Activated naive CD8-positive, alpha-beta T cell (primary cell): ENCODE measurements around the gene TMUB1.

Source experiments
- H3K27ac Mint-ChIP-seq: one replicate; pipeline ENCODE4 v1.8.0; 2021; ENCODE audit warnings: mixed read lengths
- H3K27me3 Mint-ChIP-seq: one replicate; pipeline ENCODE4 v1.8.0; 2021; ENCODE audit warnings: mixed read lengths
- H3K36me3 Mint-ChIP-seq: one replicate; pipeline ENCODE4 v1.8.0; 2021; ENCODE audit warnings: mixed read lengths
- H3K4me1 Mint-ChIP-seq: one replicate; pipeline ENCODE4 v1.8.0; 2021; ENCODE audit warnings: low read depth, mixed read lengths
- H3K4me3 Mint-ChIP-seq: one replicate; pipeline ENCODE4 v1.8.0; 2021; ENCODE audit warnings: mild to moderate bottlenecking, mixed read lengths
- H3K9me3 Mint-ChIP-seq: one replicate; pipeline ENCODE4 v1.8.0; 2021; ENCODE audit warnings: low read depth, mixed read lengths

The TMUB1 gene

DNA sequence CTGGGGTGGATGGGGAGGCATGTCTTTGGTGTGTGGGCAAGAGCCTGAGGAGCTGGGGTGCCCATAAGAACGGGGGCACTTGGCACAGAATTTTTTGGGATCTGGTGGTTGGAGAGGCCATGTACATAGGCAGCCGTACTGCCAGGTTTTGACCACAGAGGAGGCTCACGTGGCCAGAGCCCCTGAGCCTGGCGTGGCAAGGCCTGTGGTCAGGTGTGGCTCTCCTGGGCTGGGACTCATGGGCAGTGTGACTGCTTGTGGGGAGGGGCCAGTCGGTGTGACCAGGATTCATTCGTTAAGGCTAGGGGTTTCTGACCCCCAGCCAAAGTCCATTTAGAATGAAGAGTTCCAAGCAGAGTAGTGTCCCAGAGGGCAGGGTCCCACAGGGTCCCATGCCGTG lies 41.2 kb upstream of the TMUB1 start:
- H3K27me3 Mint-ChIP-seq, result no peaks in the 10 kb centered on the region
- H3K4me3 Mint-ChIP-seq, result no peak overlapping the region
- H3K4me1 Mint-ChIP-seq, result peaks cover 5% of the 10 kb centered on the region
- H3K27ac Mint-ChIP-seq, result no peak overlapping the region
- no peaks in the 10 kb centered on the region for H3K9me3 Mint-ChIP-seq
- peaks cover 4% of the 10 kb centered on the region for H3K36me3 Mint-ChIP-seq

DNA sequence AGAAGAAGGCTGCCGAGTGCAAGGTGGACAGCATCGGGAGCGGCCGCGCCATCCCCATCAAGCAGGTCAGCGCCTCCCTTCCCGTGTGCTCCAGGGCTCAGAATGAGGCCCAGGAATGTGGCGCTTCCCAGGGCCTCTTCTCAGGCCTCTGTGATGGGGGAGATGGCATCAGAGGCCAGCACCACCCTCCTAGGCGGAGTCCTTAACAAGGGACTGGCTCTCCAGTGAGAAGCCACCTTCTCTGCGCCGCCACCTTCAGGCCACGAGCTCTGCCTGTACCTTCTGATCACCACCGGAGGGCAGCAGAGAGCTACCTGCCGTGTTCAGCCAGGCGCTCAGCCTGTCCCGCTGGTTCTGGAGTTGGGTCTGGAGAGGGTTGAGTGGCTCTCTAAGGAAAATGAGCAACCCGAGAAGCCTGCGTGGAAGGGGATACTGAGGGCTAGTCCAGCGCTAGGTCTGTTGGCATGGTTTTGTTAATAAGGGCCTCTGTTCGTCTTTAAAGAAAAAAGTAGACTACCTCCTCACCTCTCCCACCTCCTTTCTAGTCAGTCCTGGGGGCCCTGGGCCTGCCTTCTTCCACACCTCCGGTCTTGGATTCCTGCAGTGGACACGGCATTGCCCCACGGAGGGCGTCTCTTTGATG lies 40.6 kb upstream of the TMUB1 start:
- H3K27ac Mint-ChIP-seq, result no peak overlapping the region

DNA sequence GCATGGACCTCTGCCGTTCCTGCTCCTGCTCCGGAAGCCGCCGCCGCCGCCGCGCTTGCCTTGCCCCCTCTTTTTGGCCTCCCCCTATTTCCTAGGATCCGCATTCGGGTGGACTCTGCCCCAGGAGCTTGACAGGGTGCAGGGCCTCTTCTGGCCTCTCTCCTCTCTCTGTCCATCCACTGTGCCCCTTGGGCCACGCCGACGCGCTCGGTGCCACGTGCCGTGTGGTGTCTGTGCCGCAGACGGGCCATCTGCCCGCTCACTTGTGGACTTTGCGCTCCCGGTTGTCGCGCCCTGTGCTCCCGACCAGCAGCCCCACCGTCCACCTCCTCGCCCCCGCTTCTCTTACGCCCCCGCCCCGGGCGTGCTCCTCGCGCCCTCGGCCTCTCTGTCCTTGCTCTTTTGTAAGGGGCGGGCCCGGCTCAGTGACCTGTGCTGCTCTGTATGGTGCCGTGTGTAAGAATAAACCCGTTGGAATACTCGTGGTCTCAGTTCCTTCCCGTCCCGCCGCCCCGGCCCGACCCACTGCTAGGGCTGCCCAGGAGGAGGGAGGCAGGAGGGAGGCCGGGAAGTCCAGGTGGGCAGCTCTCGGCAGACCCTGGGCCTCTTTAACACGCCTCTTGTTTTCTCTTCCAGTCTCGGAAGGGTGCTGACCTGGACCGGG lies 40.0 kb upstream of the TMUB1 start:
- H3K27ac Mint-ChIP-seq, result no peak overlapping the region

More for the DNA sequence above, 40.6 kb upstream of the TMUB1 start:
- H3K4me3 Mint-ChIP-seq, result no peak overlapping the region
- H3K36me3 Mint-ChIP-seq, result peaks cover 4% of the 10 kb centered on the region
- no peaks in the 10 kb centered on the region for H3K27me3 Mint-ChIP-seq
- peaks cover 5% of the 10 kb centered on the region for H3K4me1 Mint-ChIP-seq
- no peaks in the 10 kb centered on the region for H3K9me3 Mint-ChIP-seq

DNA sequence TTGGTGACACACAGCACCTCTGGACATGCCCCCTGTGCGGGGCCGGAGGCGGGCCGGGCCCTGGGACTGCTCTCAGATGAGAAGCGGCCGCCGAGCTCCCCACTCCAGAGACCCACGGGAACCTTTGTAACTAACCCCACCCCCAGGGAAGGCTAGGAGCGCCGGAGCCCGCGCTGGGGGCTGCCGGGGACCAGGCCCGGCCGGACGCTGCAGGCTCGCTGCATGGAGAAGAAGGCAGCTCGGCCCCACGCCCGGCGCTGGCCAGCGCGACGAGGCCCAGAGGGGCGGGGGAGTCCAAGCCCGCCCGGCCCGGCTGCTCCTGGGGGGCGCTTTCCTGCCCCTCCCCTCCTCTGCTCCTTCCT lies 39.5 kb upstream of the TMUB1 start:
- Mint-ChIP-seq H3K27me3 (no peaks in the 10 kb centered on the region), H3K4me1 (peaks cover 8% of the 10 kb centered on the region)

More for the DNA sequence above, 40.0 kb upstream of the TMUB1 start:
- H3K36me3 Mint-ChIP-seq, result peaks cover 4% of the 10 kb centered on the region
- H3K27me3 Mint-ChIP-seq, result no peaks in the 10 kb centered on the region
- H3K4me1 Mint-ChIP-seq, result peaks cover 8% of the 10 kb centered on the region
- H3K9me3 Mint-ChIP-seq, result no peaks in the 10 kb centered on the region
- H3K4me3 Mint-ChIP-seq, result no peak overlapping the region

DNA sequence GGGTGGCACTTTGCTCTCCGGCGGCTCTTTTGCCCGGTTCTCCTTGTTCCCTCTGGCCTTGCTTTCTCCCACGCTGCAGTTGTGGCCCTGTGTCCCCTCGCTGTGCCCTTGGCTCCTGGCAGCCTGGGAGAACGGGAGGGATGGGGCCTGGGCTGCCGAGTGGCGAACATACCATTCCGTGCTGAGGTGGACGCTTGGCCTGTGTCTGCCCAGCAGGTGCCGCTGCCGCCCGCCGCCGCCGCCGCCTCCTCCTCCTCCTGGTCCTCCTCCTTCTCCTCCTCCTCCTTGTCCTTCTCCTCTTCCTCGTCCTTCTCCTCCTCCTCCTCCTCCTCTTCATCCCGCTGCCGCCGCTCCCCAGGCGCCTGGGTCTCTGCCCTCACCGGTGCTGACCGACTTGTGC lies 39.0 kb upstream of the TMUB1 start:
- Mint-ChIP-seq H3K27me3 (no peaks in the 10 kb centered on the region), H3K4me3 (no peak overlapping the region), H3K27ac (no peak overlapping the region), H3K36me3 (peaks cover 4% of the 10 kb centered on the region), H3K4me1 (peaks cover 8% of the 10 kb centered on the region), H3K9me3 (no peaks in the 10 kb centered on the region)

More for the DNA sequence above, 39.5 kb upstream of the TMUB1 start:
- Mint-ChIP-seq H3K4me3 (no peak overlapping the region), H3K36me3 (peaks cover 4% of the 10 kb centered on the region), H3K27ac (no peak overlapping the region), H3K9me3 (no peaks in the 10 kb centered on the region)

DNA sequence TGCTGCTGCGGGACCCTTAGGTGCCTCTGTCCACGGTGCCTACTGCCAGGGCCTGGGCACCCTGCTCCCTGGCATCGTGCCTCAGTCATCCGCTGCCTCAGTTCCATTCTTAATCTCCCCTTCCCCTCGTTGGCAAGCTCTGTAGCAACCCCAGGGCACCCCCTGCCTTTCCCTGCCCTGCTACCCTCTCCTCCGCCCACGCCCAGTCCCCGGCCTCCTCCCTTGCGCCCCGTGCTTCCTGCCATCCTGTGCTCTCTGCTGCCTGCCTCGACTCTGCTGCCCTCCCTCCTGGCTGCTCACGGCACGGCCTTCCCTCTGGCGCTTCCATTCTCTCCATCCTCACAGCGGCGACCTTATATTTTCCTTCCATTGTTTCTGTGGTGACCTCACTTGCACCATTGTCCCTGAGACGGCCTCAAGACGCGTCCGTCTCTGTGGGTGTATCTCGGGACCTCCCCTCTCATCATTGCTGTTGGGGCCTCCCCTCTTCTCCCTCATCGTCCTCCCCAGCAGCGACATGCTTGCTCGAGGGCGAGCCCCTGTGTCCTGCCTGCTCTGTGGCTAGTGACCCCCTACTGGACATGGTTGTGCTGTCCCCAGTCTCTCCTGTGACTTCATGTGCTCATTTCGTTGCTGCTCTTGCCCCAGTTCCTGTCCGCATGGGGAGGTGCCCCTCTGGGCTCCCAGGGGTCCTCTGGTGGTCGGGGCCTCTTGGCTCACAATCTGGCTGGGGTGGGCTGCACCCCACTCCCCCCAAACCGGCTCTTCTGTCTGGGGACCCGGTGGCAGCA lies 38.3 kb upstream of the TMUB1 start:
- Mint-ChIP-seq H3K4me1 (peaks cover 8% of the 10 kb centered on the region), H3K36me3 (peaks cover 4% of the 10 kb centered on the region), H3K27ac (no peak overlapping the region), H3K9me3 (no peaks in the 10 kb centered on the region), H3K27me3 (no peaks in the 10 kb centered on the region), H3K4me3 (no peak overlapping the region)

DNA sequence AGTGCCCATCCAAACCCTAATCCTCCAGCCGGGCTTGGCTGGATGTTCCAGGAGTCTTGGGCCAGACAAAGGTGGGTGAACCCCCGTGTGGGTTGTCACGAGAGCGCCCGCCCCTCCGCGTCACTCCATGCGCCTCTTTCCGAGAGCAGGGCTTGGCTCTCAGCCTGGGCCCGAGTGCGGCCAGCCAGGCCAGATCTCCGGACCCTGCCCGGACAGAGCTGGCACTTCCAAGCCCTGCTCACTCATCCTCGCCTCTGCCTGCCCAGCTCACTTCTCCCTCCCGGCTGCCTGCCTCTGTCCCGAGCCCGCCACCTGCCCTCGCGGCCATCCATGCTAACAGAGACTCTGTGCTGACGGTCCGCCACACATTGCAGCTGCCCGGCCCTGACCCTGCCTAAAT lies 37.6 kb upstream of the TMUB1 start:
- Mint-ChIP-seq H3K36me3 (peaks cover 4% of the 10 kb centered on the region), H3K27ac (no peak overlapping the region), H3K4me3 (no peak overlapping the region), H3K9me3 (no peaks in the 10 kb centered on the region), H3K4me1 (peaks cover 9% of the 10 kb centered on the region), H3K27me3 (no peaks in the 10 kb centered on the region)

DNA sequence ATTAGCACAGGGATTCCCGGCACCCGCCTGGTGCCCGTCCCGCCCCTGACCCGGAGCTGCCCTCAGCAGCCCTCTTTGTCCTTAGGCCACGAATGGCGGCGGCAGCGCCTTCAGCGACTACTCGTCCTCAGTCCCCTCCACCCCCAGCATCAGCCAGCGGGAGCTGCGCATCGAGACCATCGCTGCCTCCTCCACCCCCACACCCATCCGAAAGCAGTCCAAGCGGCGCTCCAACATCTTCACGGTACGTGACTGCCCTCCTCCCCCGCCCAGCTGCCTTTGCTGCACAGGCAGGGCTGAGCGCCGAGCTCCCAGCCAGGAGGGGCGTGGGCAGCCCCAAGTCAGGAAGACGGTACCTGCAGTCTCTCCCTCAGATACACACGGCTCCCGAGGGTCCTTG lies 36.6 kb upstream of the TMUB1 start:
- Mint-ChIP-seq H3K27ac (no peak overlapping the region), H3K9me3 (no peaks in the 10 kb centered on the region), H3K4me3 (no peak overlapping the region), H3K4me1 (peaks cover 10% of the 10 kb centered on the region), H3K27me3 (no peaks in the 10 kb centered on the region), H3K36me3 (peaks cover 4% of the 10 kb centered on the region)

DNA sequence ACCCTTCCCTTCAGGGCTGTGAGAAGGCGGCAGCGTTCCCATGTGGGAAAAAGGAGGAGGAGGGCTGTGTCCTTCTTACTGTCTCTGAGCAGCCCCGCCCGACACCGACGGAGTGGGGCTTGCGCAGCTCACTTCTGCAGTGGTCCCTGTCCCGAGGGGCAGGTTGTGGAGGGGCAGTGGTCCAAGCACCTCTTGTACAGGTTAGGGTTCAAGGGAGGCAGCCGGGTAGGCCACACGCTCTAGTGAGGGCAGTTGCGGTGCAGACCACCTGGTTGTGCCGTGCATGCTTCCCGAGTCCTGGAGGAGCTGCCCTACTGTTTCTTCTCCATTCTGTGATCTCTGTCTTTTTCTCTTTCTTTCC lies 35.7 kb upstream of the TMUB1 start:
- H3K4me3 Mint-ChIP-seq, result no peak overlapping the region
- no peaks in the 10 kb centered on the region for H3K27me3 Mint-ChIP-seq
- H3K36me3 Mint-ChIP-seq, result peaks cover 4% of the 10 kb centered on the region
- H3K27ac Mint-ChIP-seq, result no peak overlapping the region
- H3K9me3 Mint-ChIP-seq, result no peaks in the 10 kb centered on the region
- peaks cover 10% of the 10 kb centered on the region for H3K4me1 Mint-ChIP-seq

DNA sequence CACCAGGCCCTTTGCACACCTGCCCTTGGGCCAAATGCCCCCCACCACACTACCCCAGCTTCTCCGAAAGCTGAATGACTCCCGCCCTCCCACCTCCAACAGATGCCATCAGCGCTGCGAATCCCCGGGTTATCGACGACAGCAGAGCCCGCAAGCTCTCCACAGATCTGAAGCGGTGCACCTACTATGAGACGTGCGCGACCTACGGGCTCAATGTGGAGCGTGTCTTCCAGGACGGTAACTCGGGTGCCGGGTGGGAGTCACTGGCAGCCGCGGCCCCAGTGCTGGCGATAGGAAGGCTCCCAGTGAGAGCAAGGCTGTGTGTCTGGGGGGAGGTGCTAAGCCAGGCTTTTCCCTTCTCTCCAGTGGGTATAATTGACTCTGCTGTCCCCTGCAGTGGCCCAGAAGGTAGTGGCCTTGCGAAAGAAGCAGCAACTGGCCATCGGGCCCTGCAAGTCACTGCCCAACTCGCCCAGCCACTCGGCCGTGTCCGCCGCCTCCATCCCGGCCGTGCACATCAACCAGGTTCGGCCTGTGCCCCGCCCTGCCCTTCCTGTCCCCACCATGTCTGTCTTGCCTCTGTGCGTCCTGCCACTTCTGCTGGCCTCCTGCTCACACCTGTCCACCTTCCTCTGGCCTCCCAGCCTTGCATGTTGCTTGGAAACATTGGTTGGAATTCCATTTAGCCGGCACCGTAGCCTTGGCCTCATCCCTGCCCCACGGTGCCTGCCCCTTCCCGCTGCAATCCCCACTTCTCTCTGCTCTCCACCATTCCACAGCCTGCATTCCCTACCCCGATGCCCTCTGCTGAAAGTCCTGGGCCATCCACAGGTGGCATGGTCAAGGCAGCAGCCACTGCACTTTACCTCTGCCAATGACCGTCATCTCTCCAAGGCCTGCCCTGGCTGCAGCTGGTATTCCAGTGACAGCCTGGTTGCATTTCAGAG lies 35.1 kb upstream of the TMUB1 start:
- H3K4me3 Mint-ChIP-seq, result peak overlapping the region; percentile 30
- peaks cover 4% of the 10 kb centered on the region for H3K36me3 Mint-ChIP-seq
- no peaks in the 10 kb centered on the region for H3K9me3 Mint-ChIP-seq
- peaks cover 6% of the 10 kb centered on the region for H3K4me1 Mint-ChIP-seq
- H3K27me3 Mint-ChIP-seq, result peaks cover 2% of the 10 kb centered on the region
- H3K27ac Mint-ChIP-seq, result no peak overlapping the region

DNA sequence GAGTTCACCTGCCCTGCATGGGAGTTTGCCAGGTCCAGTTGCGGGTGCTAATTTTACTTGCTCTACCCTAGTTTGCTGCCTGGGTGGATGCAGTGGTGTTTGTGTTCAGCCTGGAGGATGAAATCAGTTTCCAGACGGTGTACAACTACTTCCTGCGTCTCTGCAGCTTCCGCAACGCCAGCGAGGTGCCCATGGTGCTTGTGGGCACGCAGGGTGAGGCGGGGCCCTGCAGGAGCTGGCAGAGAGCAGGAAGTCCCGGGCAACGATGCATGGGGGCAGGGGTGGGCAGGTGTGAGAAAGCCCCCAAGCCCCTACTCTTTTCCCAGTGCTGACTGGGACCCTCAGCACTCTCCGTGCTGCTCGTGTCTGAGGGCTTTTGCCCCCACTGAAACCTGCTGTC lies 34.3 kb upstream of the TMUB1 start:
- Mint-ChIP-seq H3K4me1 (peaks cover 6% of the 10 kb centered on the region), H3K27me3 (peaks cover 2% of the 10 kb centered on the region), H3K9me3 (no peaks in the 10 kb centered on the region), H3K27ac (peak overlapping the region; percentile 54), H3K4me3 (peak overlapping the region; percentile 67), H3K36me3 (peaks cover 4% of the 10 kb centered on the region)

DNA sequence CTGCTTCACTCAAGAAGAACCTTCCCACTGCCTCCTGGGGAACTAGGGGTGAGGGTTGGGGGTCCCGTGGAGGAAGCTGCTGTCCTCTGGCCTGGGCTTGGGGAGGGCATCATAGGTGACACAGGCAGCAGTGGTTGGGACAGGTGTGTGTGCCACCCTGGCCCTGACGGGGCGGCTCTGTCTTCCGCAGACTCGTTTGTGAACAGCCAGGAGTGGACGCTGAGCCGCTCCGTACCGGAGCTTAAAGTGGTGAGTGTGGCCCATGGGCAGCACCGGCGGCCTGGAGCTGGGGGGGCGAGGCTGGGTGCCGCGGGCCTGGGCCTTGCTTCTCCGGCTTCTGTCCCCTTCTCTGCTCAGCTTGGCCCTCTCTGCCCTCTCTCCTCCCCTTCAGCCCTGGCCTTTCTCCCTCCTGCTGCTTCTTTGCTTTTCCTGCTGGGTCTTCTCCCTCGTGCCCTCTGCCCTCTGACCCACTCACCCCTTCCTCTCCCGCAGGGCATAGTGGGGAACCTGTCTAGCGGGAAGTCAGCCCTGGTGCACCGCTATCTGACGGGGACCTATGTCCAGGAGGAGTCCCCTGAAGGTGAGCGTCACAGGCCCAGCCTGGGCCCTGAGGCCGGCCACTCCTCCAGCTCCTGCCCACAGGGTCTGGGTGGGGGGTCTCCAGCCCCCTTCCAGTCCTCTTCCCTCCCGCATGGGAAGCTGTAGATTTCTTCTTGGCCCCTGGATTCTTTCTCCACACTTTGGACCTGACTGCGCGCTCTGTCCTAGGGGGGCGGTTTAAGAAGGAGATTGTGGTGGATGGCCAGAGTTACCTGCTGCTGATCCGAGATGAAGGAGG lies 33.5 kb upstream of the TMUB1 start:
- Mint-ChIP-seq H3K4me3 (peak overlapping the region; percentile 67), H3K36me3 (peaks cover 4% of the 10 kb centered on the region), H3K9me3 (no peaks in the 10 kb centered on the region), H3K27ac (peak overlapping the region; percentile 54), H3K4me1 (peaks cover 6% of the 10 kb centered on the region), H3K27me3 (peaks cover 2% of the 10 kb centered on the region)

DNA sequence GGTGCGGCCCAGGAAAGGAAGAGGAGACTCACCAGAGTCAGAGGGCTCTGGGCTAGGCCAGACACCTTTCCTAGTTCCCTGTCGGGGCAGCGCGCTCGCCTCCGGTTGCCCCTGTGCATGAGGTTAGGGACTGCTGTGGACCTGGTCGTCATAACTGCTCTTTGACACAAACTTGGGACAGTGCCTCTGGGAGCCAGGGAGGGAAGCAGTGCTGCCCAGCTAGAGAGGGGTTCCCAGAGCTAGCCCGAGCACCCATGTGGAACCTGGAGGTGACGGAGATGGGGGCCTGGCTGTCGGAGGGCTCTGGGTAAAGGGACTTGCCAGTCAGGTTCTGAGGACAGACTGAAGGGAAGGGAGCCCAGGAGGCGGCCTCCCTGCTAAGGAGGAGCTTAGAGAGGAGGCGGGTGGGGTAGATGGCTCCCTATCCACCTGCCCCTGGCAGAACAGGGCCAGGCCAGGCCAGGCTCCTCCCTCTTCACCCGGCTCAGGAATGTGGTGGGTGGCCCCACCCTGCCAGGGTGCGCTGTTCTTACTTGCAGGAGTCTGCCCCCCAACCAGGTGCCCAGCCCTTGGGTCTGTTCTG lies 32.6 kb upstream of the TMUB1 start:
- Mint-ChIP-seq H3K4me1 (peaks cover 8% of the 10 kb centered on the region), H3K27me3 (peaks cover 2% of the 10 kb centered on the region), H3K27ac (no peak overlapping the region), H3K4me3 (peak overlapping the region; percentile 69), H3K36me3 (no peaks in the 10 kb centered on the region), H3K9me3 (no peaks in the 10 kb centered on the region)
